HG03439 (cell line): ENCODE measurements around the gene IL1A.
A peak's percentile ranks its signal among the peaks of the same experiment; 100 is the strongest.

Source experiments
- ATAC-seq: cut with Tn5 transposase; IDR thresholded peaks from one replicate; pipeline ENCODE4 v1.9.1; 2021; ENCODE audit warnings: mild to moderate bottlenecking, moderate library complexity; ENCODE audit not compliant: unreplicated experiment

IL1A gene

DNA sequence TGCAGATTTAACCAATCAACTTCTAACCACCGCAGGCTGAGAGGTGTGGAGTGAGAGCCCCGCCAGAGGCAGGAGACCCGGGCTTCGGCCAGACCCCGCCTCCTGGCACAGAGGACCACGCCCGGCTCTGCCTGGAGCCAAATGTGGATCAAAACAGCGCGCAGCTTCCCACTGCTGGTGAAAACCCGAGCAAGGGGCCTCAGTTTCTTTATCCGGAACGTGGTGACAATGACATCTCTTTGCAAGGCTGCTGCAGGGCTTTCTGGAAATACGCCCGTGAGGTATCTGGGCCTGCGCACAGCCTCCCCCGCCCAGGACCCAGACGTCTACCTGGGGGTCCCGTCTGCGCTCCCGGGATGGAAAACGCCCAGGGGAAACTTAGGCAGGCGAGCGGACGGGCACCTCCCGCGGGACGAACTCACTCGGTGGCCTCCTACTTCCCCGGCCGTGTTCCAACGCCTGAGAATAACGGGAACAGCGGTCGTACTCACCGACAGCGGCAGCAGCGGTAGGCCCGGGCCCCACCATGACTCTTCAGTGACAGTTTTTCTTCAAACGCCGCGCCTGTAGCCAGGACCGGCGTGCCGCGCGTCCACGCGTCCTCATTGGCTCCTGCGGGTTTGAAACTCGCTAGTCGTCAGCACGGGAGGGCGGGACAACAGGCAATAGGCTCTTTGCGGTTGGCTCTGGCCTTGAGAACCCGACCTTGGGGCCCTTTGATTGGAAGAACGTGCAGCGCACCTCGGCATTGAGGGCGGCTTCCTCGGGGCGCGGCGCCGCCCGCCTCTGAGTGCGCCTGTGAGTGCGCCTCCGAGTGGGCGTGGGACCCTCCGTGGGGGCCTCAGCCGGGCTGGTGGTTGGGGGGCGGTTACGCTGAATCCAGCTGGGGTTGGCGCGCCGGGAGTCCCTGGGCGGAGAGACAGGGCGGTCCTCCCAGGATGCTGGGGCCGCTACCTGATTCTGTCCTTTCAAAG is 19.9 kb downstream of the IL1A start, which contains the start of gene CKAP2L:
Gene CKAP2L, minus strand, starts transcription at position 539 of the 974 bp plus-strand sequence. Its CDS starts 11 bp downstream, at position 528.
- peak; percentile 97 for ATAC-seq

- no peak for ATAC-seq
These were observed 22.0 kb downstream of the IL1A start for GRCh38 chr2:112762276-112762675.

- ATAC-seq = no peak
These were observed 24.1 kb downstream of the IL1A start for GRCh38 chr2:112760149-112760548.

DNA sequence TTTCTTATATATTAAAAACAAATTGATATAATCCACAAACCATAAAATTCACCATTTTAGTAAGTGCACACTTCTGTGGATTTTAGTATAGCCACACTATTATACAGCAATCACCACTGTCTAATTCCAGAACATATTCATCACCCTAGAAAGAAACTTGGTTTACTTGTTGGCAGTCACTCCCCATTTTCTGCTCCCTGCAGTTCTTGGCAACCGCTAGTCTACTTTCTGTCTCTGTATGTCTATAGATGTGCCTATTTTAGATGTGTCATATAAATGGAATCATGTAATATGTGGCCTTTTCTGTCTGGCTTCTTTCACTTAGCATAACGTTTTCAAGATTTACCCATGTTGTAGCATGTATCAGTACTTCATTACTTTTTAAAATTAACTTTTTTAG is 25.6 kb downstream of the IL1A start:
- ATAC-seq = no peak

GRCh38 chr2:112757265-112757664 is 27.0 kb downstream of the IL1A start:
- ATAC-seq = no peak

DNA sequence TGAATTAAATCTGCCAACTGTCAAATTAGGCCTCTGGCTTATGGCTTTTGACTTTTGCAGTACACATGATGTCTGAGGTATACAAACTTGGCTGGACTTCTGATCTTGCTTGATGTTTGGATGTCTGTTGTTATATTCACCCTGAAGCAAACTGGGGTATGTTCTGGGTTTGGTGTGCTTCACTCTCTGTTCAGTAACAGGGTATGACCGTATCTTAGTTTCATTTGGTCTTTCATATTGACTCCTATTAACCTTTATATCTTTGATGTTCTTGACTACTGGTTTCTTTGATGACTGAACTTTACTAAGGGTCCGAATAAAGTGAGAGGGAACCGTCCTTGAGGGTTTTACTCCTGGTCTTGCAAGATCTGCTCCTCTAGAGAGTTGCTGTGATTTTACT is 28.1 kb downstream of the IL1A start:
- ATAC-seq = no peak

- ATAC-seq = no peak
These were observed 28.8 kb downstream of the IL1A start for GRCh38 chr2:112755444-112755843.

- ATAC-seq = no peak
These were observed 29.7 kb downstream of the IL1A start for GRCh38 chr2:112754564-112754963.

- no peak for ATAC-seq
These were observed 31.6 kb downstream of the IL1A start for GRCh38 chr2:112752667-112753066.

- no peak for ATAC-seq
These were observed 32.7 kb downstream of the IL1A start for GRCh38 chr2:112751451-112752197.

- ATAC-seq = no peak
These were observed 33.8 kb downstream of the IL1A start for GRCh38 chr2:112750560-112750843.

DNA sequence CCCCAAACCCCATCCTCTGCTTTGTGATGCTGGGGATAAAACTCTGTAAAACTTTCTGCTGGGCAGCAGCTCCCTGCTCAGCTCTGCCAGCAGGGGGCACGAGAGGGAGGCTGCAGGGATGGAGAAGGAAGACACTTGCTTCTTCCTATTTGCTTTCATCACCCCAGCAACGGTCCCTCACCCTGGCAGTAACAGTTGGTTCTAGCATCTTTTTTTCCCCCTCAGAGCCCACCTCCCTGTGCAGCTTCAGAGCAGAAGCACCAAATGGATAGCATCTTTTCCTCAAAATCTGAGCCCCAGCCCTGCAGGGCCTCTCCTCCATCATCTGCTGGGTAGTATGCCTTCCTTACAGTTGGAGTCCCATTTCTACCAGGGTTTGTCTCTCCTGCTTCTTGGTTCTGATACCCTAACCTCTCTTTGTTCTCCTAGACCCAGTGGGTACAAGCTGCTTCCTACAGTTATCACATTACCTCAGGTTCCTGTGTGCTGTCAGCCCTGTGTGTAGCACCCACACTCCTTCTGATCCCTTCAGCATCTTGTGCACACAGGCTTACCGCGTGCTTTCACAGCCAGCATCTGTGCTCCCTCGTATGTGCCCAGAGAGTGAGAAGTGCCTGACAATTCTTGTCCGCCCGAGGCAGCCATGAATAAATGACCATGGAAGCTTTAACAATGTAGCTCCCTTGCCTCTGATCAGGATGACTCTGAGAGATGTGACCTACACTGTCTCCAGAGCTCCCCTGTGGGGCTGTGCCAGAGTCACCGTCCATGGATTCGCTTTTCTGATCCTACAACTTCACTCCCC is 34.3 kb downstream of the IL1A start:
- no peak for ATAC-seq

DNA sequence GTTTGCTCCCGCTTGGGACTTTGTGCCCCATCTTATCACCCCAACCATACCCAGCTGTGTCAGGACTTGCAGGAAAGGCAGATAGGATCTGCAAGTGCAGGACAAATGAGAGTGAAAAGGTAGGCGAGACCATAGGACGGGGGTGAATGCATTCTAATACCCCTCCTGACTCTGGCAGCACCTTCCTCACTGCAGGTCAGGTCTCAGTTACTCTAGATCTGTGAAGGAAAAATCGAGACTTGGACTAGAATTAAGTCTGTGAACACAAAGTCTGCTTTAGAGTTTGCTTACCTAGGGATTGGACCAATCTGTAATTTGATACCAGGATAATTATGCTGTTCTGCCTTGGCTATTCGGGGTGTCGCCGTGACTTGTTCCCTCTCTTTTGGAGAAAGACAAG is 43.8 kb downstream of the IL1A start:
- ATAC-seq = no peak

GRCh38 chr2:112737542-112738232 is 46.6 kb downstream of the IL1A start:
- ATAC-seq = no peak

DNA sequence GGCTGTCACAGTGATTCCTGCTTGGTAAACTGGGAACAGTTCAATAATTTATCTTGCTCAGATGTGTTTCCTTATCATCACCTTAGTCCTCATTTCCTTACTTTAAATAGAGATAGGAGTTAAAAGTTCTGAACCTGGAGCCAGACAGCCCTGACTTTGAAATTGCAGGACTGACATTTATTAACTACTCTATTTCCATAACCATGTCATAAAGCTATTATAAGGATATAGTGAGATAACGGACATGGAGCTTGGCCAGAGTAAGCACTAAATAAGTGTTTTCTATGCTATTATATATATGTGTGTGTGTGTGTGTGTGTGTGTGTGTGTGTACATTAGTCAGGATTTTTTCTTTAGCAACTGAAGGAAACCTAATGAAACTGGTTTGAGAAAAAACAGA is 50.4 kb downstream of the IL1A start:
- no peak for ATAC-seq

DNA sequence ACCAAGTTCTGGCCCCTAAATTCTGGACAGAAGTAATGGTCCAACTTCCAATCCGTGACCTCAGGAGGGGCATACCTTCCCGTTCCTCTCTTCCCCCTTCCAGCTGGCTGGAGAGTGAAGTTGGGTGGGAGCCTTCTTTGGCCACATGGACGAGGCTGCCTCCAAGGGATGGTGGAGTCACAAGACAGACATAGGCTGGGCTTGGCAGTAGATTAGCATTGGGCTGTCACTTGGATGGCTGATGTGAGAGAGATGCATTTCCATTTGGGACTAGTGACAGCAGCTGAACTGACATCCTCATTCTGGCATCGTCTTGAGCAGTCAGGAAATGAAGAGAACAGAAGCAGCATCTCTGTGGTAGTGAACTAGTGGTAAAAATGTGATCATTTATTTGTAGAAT is 50.8 kb downstream of the IL1A start:
- ATAC-seq = no peak

- no peak for ATAC-seq
These were observed 52.8 kb downstream of the IL1A start for GRCh38 chr2:112731479-112731878.

GRCh38 chr2:112730791-112731190 is 53.5 kb downstream of the IL1A start:
- no peak for ATAC-seq

- no peak for ATAC-seq
These were observed 54.1 kb downstream of the IL1A start for GRCh38 chr2:112730216-112730615.

- ATAC-seq = no peak
These were observed 55.7 kb downstream of the IL1A start for GRCh38 chr2:112728378-112729175.
